GM21367 (cell line): Measurements from ENCODE around the gene EYS.
"Not testable (repeated sequence)": the region's sequence is repeated elsewhere in the genome, so short reads cannot be mapped to it uniquely, and the experiment has no call there.

ENCODE experiments used
- ATAC-seq: cut with Tn5 transposase; IDR thresholded peaks from one replicate; pipeline ENCODE4 v1.9.1; 2021; ENCODE audit not compliant: unreplicated experiment

EYS gene

GRCh38 chr6:65469650-65470049, 237.4 kb downstream of the EYS start:
- ATAC-seq = no peak

DNA sequence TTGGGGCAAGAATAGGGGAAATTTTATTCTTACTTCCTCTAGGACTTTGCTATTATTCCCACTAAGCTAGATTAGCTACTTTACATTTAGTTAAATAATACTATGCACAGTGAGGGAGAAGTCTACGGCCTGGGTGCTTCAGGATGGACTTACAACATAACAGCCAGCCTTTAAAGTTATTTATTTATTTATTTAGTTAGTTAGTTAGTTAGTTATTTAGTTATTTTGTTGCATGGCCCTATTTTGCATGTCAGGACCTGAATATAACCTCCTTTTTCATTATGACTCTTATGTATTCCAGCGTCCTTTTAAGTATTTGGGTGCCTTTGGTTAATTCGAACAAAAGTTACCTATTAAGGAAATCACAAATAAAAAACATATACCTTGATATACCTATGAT, 238.7 kb downstream of the EYS start:
- no peak for ATAC-seq

- ATAC-seq = no peak
Measured at GRCh38 chr6:65461121-65461520, 245.9 kb downstream of the EYS start.

GRCh38 chr6:65452333-65452732, 254.7 kb downstream of the EYS start:
- ATAC-seq = no peak

DNA sequence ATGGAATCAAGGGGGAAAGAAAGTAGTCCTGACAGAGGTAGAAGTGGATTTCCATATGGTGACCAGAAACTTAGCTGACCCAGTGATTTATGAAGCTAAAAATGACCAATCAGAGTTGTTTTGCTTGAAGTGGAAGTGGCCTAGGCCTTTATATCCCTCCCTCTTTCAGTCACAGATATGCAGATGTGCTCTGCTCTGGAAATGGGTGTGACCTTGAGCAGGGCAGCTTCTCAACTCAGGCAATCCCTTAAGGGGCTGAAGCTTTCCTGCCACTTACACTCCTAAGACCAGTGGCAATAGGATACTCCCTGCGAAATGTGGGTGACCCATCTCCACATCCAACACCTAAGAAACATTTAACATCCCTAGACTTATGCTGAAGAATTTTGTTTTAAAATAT, 256.6 kb downstream of the EYS start:
- no peak for ATAC-seq

GRCh38 chr6:65449926-65450325, 257.1 kb downstream of the EYS start:
- ATAC-seq = no peak

DNA sequence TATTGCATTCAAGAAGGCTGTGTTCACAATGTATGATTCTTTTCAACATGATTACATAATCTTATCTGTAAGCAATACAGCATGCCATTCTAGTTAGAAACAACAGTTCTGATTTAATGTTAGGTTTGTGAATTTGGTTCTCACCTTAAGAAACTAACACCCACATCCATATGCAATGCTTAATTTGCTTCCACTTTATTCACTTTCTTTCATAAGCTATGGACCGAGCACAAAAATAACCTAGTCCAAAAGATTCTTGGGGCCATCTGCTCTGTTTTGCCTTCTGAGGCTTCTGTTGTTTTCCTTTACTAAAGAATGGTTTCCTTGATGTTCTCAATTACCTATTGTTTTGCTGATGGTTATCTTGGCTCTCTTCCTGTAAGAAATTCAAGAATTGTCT, 258.2 kb downstream of the EYS start:
- no peak for ATAC-seq

DNA sequence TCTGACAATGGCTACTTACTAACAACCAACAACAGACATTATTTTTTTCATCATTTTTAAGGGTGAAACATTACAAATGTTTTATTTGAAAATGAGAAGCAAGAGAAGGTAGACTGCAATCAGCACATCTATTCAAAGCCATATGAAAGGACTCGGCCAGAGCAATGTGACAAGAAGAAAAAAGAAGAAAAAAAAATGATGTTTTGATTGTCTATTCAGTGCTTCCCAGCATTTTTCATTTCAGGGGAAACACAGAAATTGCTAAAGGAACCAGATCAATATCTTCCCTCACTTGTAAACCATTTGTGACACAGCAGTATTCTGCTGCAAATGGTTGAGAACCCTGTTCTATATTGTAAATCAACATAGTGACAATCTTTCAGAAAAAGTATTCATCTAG, 270.7 kb downstream of the EYS start:
- ATAC-seq = no peak

DNA sequence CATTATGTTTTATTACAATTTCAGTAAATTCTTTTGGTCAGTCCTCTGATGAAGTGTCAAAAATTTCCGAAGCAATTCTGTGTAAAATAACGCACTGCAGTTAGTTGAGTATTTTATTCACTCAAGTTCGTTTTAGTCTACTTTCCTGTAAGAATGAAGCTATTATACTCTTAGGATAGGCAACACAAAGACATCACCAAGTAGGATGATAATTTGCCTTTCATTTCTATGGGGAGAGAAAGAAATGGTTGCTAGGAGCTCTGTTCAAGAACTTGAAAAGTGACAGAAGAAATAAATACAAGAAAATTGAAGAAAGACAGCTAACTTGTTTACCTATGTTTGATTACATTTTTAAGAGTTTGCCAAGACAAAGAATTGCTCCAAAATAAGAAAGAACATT, 290.4 kb downstream of the EYS start:
- no peak for ATAC-seq

GRCh38 chr6:65410309-65410708, 296.7 kb downstream of the EYS start:
- no peak for ATAC-seq

DNA sequence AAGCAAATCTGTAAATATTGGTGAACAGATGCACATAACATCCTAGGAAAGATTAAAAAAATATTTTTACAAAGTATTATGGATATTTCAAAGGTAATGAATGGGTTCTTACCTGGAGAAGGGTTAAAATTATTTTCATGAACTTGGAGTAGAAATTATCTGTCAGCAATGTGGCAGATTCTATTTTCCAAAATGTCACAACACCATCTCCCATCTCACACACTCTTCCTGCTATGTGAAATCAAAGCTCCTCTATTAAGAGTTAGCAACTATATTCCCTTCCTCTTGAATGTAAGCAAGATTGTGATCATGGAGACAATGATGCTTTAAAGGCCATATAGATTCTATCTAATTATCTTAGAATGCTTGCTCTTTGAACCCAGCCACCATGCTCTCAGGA, 304.5 kb downstream of the EYS start:
- no peak for ATAC-seq

GRCh38 chr6:65399355-65400084, 307.5 kb downstream of the EYS start:
- no peak for ATAC-seq

DNA sequence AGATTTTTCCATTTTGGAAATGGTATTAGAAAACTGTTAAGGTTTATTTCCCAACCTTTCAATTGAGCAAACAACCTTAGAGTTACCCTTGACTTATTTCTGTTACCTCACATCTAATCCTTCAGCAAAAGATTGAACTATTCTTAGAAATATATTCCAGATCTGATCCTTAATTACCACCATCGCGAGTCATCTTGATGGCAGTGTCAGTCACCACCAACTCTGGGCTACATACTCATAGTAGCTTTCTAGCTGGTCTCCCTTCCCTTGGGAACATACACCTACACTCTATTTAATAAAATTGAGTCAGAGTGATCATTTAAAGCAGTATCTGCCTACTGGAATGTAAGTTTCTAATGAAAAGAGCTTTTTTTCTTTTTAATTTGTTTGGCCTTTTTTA, 308.2 kb downstream of the EYS start:
- ATAC-seq = no peak

DNA sequence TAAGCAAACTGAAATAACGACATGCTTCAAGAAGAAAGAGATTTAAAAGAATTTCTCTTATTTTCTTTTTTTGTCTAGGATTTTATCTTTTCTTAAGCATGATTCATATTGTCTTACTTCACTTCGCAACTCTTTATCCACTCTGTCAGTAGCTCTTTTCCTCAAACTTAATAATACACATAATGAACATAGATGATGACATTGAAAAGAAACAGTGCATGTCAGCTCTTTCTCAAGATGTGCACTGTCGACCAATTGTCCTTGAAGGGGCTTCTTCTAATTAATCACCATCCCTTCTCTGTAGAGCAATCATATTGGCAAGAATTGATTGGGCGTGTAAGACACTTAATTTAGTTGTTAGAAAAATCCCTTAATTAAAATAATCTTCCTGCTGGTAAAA, 356.5 kb downstream of the EYS start:
- ATAC-seq = no peak

- not testable (repeated sequence) for ATAC-seq
Measured at GRCh38 chr6:65302655-65303054, 404.4 kb downstream of the EYS start.

GRCh38 chr6:65299236-65299635, 407.8 kb downstream of the EYS start:
- no peak for ATAC-seq

DNA sequence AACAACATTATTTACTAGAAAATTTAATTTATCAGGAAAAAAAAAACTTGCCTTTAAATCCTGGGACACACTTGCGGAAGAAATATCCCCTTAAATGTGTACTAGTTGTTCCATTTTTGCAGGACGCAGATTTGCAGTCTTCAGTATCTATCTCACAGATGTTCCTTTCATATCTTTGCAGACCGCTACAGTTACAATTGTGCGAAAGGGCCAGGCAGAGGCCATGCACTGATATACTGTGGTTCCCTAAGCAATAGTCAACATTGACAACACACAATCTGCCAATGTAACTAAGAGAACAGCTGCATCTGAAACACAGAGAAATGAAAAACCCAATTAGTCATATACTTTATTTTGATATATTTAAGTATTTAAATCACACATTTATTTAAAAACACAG, 411.2 kb downstream of the EYS start:
- no peak for ATAC-seq

GRCh38 chr6:65289491-65289890, 417.5 kb downstream of the EYS start:
- ATAC-seq = no peak

GRCh38 chr6:65285275-65285674, 421.8 kb downstream of the EYS start:
- ATAC-seq = no peak

- no peak for ATAC-seq
Measured at GRCh38 chr6:65280060-65280459, 427.0 kb downstream of the EYS start.

GRCh38 chr6:65262241-65262640, 444.8 kb downstream of the EYS start:
- no peak for ATAC-seq

- ATAC-seq = no peak
Measured at GRCh38 chr6:65259982-65260381, 447.0 kb downstream of the EYS start.

GRCh38 chr6:65259059-65259458, 448.0 kb downstream of the EYS start:
- ATAC-seq = no peak
